GM19455 (cell line): Measurements from ENCODE around the gene ZNF521.
"Not testable (repeated sequence)": the region's sequence is repeated elsewhere in the genome, so short reads cannot be mapped to it uniquely, and the experiment has no call there.

Experiments used
- ATAC-seq: cut with Tn5 transposase; IDR thresholded peaks from one replicate; pipeline ENCODE4 v1.9.1; 2021; ENCODE audit not compliant: unreplicated experiment

The ZNF521 gene

DNA sequence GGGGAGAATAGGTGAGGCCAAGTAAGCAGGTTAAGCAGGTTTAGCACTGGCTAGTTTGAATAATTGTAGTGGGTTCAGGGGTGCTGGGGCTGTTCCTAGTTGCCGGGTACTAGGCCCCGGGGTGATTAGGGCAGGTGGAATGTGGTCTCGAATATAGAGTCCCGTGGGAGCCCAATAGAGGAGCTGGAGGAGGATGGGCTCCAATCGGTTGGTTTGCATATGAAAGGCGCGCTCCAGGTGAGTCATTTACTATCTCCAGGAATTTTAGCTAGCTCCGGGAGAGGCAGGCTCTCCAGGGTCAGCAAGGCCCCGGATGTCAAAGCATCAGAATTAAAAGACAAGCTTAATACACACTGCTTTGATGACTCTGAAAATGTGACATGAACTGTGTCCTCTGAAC is 304.0 kb downstream of the ZNF521 start:
- no peak for ATAC-seq

- no peak for ATAC-seq
Observed at GRCh38 chr18:25047421-25047820, 304.5 kb downstream of the ZNF521 start.

GRCh38 chr18:25044694-25045093 is 307.3 kb downstream of the ZNF521 start:
- ATAC-seq, result no peak

- ATAC-seq, result no peak
Observed at GRCh38 chr18:25043104-25043503, 308.9 kb downstream of the ZNF521 start.

DNA sequence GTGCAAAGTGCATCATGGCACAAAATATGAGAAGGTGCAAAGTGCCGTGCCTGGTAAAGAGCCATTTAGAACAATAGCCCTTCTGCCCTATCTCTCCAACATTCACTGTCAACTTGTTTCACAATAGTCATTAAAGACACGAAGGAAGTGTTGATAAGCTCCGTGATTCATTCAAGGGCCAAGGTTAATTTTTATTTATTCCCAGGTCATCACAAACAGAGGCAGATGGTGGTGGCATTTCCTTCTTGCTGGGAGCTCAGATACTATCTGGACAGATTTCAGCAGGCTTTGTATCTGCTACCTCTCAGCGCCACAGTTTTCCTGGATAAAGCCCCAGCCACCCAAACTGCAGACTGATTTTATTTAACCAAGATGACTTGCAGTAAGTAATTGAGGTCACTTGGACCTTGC is 309.3 kb downstream of the ZNF521 start:
- ATAC-seq, result no peak

DNA sequence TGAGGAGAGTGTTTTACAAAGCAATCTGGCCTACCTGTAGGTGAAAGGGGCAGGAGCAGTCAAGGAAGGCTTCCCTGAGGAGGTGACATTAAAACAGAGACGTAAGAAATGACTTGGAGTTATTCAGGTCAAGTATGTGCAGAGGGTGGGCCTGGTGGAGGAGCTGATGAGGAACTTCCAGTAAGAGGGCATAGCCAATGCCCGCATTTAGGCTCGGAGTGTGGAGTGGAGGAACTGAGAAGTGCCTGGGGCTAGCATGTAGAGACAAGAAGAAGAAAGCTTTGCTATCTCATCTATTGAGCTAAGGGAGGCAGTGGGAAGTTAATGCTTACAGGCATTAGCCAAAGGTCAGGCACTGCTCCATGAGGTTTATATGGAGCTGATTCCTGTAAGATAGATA is 312.2 kb downstream of the ZNF521 start:
- no peak for ATAC-seq

GRCh38 chr18:25038261-25038660 is 313.7 kb downstream of the ZNF521 start:
- ATAC-seq, result no peak

DNA sequence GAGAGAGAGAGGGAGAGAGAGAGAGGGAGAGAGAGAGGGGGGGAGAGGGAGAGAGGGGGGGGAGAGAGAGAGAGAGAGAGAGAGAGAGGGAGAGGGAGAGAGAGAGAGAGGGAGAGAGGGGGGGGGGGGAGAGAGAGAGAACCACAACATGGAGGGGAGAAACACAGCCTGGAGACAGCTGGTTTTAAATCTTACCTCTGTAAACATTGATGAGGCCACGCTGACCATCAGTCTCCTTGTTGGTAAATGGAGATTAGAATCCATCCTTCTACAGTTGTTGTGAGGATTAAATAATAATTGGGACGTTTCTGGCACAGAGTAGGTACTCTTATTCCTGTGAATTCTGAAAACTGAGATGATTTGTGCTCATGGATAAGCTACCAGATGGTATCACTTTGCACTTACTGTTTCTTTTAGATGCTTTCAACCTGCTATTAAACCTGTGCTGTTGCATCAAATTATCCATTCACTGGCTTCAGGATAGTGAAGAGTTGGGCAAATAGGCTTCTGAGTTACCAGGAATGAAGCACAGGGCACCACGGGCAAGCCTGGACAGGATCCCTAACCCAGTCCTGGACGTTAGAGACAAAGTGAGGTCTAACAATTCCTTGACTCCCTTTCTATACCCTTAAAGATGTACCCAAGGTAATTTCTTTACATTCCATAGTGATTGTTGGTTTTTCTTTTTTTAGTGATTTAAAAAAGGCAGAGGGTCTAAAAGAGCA is 318.1 kb downstream of the ZNF521 start:
- ATAC-seq, result no peak

GRCh38 chr18:25033175-25033574 is 318.8 kb downstream of the ZNF521 start:
- not testable (repeated sequence) for ATAC-seq

DNA sequence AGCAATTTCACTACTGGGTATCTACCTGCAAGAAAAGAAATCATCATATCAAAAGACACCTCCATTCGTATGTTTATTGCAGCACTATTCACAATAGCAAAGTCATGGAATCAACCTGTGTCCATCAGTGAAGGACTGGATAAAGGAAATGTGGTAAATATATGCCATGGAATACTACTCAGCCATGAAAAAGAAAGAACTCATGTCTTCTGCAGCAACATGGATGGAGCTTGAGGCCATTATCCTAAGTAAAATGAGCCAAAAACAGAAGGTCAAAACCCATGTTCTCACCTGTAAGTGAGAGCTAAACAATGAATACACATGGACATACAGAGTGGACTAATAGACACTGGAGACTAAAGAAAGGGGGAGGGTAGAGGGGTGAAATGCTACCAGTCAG is 322.2 kb downstream of the ZNF521 start:
- no peak for ATAC-seq

GRCh38 chr18:25019931-25020330 is 332.0 kb downstream of the ZNF521 start:
- ATAC-seq, result no peak

GRCh38 chr18:25019086-25019860 is 332.7 kb downstream of the ZNF521 start:
- ATAC-seq, result no peak

- no peak for ATAC-seq
Observed at GRCh38 chr18:25016666-25017065, 335.3 kb downstream of the ZNF521 start.

- ATAC-seq, result no peak
Observed at GRCh38 chr18:25016181-25016580, 335.8 kb downstream of the ZNF521 start.
